Large intestine (tissue), 3 donors: Measurements from ENCODE around the gene WDR72. TPM values are rescaled to one million over a fixed set of nuclear protein-coding genes. Genes with fewer than 3 reads are reported as not detected.

Experiments
- DNase-seq, 2 donors: peaks; one replicate each; pipeline versions ENCODE4 v3.0.0 to v3.0.0-alpha.2; 2013
- H3K27ac ChIP-seq: one replicate; pipeline ENCODE4 v1.5.1; 2013; ENCODE audit warnings: low read length
- H3K27me3 ChIP-seq: 2 replicates; pipeline ENCODE4 v1.6.1; 2013; ENCODE audit warnings: low read length; ENCODE audit not compliant: control insufficient read depth, insufficient read depth
- H3K36me3 ChIP-seq: 2 replicates; pipeline ENCODE4 v1.6.1; 2013; ENCODE audit warnings: low read length; ENCODE audit not compliant: control insufficient read depth, insufficient read depth
- H3K4me1 ChIP-seq: one replicate; pipeline ENCODE4 v1.6.1; 2013; ENCODE audit warnings: low read length; ENCODE audit not compliant: control insufficient read depth, insufficient read depth
- H3K4me3 ChIP-seq: one replicate; pipeline ENCODE4 v1.5.1; 2013; ENCODE audit warnings: low read length
- H3K9me3 ChIP-seq: one replicate; pipeline ENCODE4 v1.6.1; 2013; ENCODE audit warnings: mild to moderate bottlenecking, low read depth, low read length, moderate library complexity; ENCODE audit not compliant: control insufficient read depth
- WGBS: methylation state at CpG from one replicate; pipeline ENCODE4 v1.1.5; 2013; ENCODE audit warnings: low lambda C conversion rate; ENCODE audit not compliant: insufficient coverage; 5-methylcytosine and 5-hydroxymethylcytosine counted together
- polyA plus RNA-seq: library from polyadenylated mRNA; unstranded; fragments of 120-200 nt; gene quantifications from one replicate; pipeline ENCODE4 v1.2.1, GENCODE V29; 2013

The WDR72 gene
- polyA plus RNA-seq, 1 donor: 0.75 TPM

GRCh38 chr15:53757906-53758305 is 1.6 kb downstream of the WDR72 start:
- no peak for DNase-seq
- H3K4me3 ChIP-seq: no peak overlapping the region
- H3K27me3 ChIP-seq: peaks cover 28% of the 10 kb centered on the region
- no peaks in the 10 kb centered on the region for H3K9me3 ChIP-seq
- H3K36me3 ChIP-seq: no peaks in the 10 kb centered on the region
- H3K4me1 ChIP-seq: peaks cover 3% of the 10 kb centered on the region
- H3K27ac ChIP-seq: no peak overlapping the region
- 100% methylated on average over 3 of the region's 6 CpGs for WGBS

- DNase-seq: no peak
- H3K4me1 ChIP-seq: no peaks in the 10 kb centered on the region
- H3K27ac ChIP-seq: no peak overlapping the region
- no peaks in the 10 kb centered on the region for H3K36me3 ChIP-seq
- no CpG with 5 or more reads among the region's 1 CpG for WGBS
- H3K27me3 ChIP-seq: peaks cover 7% of the 10 kb centered on the region
- no peak overlapping the region for H3K4me3 ChIP-seq
- H3K9me3 ChIP-seq: no peaks in the 10 kb centered on the region
Measured at GRCh38 chr15:53753813-53754212, 5.7 kb downstream of the WDR72 start.

GRCh38 chr15:53752406-53752805 is 7.1 kb downstream of the WDR72 start:
- no peak for DNase-seq
- H3K4me1 ChIP-seq: no peaks in the 10 kb centered on the region
- H3K9me3 ChIP-seq: no peaks in the 10 kb centered on the region
- H3K27me3 ChIP-seq: no peaks in the 10 kb centered on the region
- no peaks in the 10 kb centered on the region for H3K36me3 ChIP-seq
- H3K4me3 ChIP-seq: no peak overlapping the region
- H3K27ac ChIP-seq: no peak overlapping the region
- 100% methylated on average over 1 of the region's 4 CpGs for WGBS

- no peak overlapping the region for H3K4me3 ChIP-seq
- H3K4me1 ChIP-seq: no peaks in the 10 kb centered on the region
- no peak for DNase-seq
- no peaks in the 10 kb centered on the region for H3K27me3 ChIP-seq
- H3K9me3 ChIP-seq: no peaks in the 10 kb centered on the region
- no peak overlapping the region for H3K27ac ChIP-seq
- WGBS: 88% methylated on average over 1 of the region's 1 CpG
- no peaks in the 10 kb centered on the region for H3K36me3 ChIP-seq
Measured at GRCh38 chr15:53747501-53748068, 11.9 kb downstream of the WDR72 start.

GRCh38 chr15:53746101-53746500 is 13.4 kb downstream of the WDR72 start:
- H3K36me3 ChIP-seq: no peaks in the 10 kb centered on the region
- no peaks in the 10 kb centered on the region for H3K9me3 ChIP-seq
- 100% methylated on average over 3 of the region's 3 CpGs for WGBS
- no peak overlapping the region for H3K27ac ChIP-seq
- no peaks in the 10 kb centered on the region for H3K27me3 ChIP-seq
- no peak for DNase-seq
- H3K4me1 ChIP-seq: no peaks in the 10 kb centered on the region
- H3K4me3 ChIP-seq: no peak overlapping the region

GRCh38 chr15:53739651-53740050 is 19.8 kb downstream of the WDR72 start:
- no peak overlapping the region for H3K27ac ChIP-seq
- H3K4me3 ChIP-seq: no peak overlapping the region
- H3K27me3 ChIP-seq: peaks cover 5% of the 10 kb centered on the region
- no CpG with 5 or more reads among the region's 4 CpGs for WGBS
- H3K36me3 ChIP-seq: no peaks in the 10 kb centered on the region
- H3K4me1 ChIP-seq: no peaks in the 10 kb centered on the region
- DNase-seq: peak in 1 of 2 donors; percentile 30
- no peaks in the 10 kb centered on the region for H3K9me3 ChIP-seq

- WGBS: 100% methylated on average over 1 of the region's 4 CpGs
- H3K4me1 ChIP-seq: no peaks in the 10 kb centered on the region
- H3K36me3 ChIP-seq: no peaks in the 10 kb centered on the region
- no peak overlapping the region for H3K4me3 ChIP-seq
- H3K9me3 ChIP-seq: no peaks in the 10 kb centered on the region
- DNase-seq: no peak
- no peak overlapping the region for H3K27ac ChIP-seq
- peaks cover 5% of the 10 kb centered on the region for H3K27me3 ChIP-seq
Measured at GRCh38 chr15:53739187-53739586, 20.3 kb downstream of the WDR72 start.

GRCh38 chr15:53721334-53722087 is 38.0 kb downstream of the WDR72 start:
- Histone ChIP-seq H3K9me3 (no peaks in the 10 kb centered on the region), H3K27me3 (no peaks in the 10 kb centered on the region), H3K4me3 (no peak overlapping the region), H3K4me1 (no peaks in the 10 kb centered on the region), H3K27ac (no peak overlapping the region), H3K36me3 (no peaks in the 10 kb centered on the region)
- WGBS: 82% methylated on average over 2 of the region's 3 CpGs
- no peak for DNase-seq

GRCh38 chr15:53716909-53717876 is 42.3 kb downstream of the WDR72 start:
- no peaks in the 10 kb centered on the region for H3K9me3 ChIP-seq
- H3K27me3 ChIP-seq: no peaks in the 10 kb centered on the region
- DNase-seq: no peak
- WGBS: 20% methylated on average over 2 of the region's 3 CpGs
- no peaks in the 10 kb centered on the region for H3K4me1 ChIP-seq
- no peak overlapping the region for H3K27ac ChIP-seq
- no peak overlapping the region for H3K4me3 ChIP-seq
- H3K36me3 ChIP-seq: no peaks in the 10 kb centered on the region

GRCh38 chr15:53713218-53713617 is 46.2 kb downstream of the WDR72 start:
- Histone ChIP-seq H3K36me3 (no peaks in the 10 kb centered on the region), H3K4me3 (no peak overlapping the region), H3K4me1 (no peaks in the 10 kb centered on the region), H3K27me3 (peaks cover 5% of the 10 kb centered on the region), H3K27ac (no peak overlapping the region), H3K9me3 (no peaks in the 10 kb centered on the region)
- DNase-seq: no peak
- WGBS: no CpG with 5 or more reads among the region's 6 CpGs
